ENCODE results near the gene ST6GAL1.

DNA sequence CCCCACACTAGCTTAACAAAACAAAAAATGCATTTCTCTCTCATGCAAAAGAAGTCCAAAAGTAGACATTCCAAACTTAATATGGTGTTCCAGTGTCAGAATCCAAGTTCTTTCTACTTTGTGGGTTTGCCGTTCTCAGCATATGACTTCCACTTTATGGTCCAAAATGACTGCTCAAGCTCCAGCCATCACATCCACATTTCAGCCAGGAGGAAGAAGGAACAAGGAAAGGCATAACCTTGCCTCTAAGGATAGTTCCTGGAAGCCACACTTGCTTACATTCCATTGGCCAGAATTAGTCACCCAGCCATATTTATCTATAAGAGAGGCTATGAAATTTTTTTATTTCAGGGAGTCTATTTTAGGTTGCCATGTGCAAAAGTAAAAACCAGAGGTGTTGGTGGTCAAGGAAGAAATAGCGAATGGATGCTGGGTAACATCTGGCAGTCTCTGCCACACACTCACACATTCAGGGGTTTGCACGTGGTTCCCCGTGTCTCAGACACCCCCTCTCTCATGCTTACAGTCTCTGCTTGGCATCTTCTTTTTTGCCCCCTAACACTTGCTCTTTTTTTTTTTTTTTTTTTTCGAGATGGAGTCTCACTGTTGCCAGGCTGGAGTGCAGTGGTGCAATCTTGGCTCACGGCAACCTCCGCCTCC is 139.7 kb downstream of the ST6GAL1 start:
- no peak for TF ChIP-seq ELF1 (IDR thresholded peaks at IDR 0.05)
- no peak for TF ChIP-seq SMC3 (IDR thresholded peaks at IDR 0.05; ENCODE audit: low read depth, low read length)
- TF ChIP-seq NFIC (IDR thresholded peaks at IDR 0.05; ENCODE audit: borderline replicate concordance), result no peak
- TF ChIP-seq, protein P1, sequence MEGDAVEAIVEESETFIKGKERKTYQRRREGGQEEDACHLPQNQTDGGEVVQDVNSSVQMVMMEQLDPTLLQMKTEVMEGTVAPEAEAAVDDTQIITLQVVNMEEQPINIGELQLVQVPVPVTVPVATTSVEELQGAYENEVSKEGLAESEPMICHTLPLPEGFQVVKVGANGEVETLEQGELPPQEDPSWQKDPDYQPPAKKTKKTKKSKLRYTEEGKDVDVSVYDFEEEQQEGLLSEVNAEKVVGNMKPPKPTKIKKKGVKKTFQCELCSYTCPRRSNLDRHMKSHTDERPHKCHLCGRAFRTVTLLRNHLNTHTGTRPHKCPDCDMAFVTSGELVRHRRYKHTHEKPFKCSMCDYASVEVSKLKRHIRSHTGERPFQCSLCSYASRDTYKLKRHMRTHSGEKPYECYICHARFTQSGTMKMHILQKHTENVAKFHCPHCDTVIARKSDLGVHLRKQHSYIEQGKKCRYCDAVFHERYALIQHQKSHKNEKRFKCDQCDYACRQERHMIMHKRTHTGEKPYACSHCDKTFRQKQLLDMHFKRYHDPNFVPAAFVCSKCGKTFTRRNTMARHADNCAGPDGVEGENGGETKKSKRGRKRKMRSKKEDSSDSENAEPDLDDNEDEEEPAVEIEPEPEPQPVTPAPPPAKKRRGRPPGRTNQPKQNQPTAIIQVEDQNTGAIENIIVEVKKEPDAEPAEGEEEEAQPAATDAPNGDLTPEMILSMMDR (IDR thresholded peaks at IDR 0.05), result no peak
- TF ChIP-seq GABPA (IDR thresholded peaks at IDR 0.05; ENCODE audit: low read depth), result no peak
- no peak for TF ChIP-seq RFX5 (IDR thresholded peaks at IDR 0.05; ENCODE audit: low read length)
- TF ChIP-seq, protein P2, sequence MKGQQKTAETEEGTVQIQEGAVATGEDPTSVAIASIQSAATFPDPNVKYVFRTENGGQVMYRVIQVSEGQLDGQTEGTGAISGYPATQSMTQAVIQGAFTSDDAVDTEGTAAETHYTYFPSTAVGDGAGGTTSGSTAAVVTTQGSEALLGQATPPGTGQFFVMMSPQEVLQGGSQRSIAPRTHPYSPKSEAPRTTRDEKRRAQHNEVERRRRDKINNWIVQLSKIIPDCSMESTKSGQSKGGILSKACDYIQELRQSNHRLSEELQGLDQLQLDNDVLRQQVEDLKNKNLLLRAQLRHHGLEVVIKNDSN (IDR thresholded peaks at IDR 0.05; ENCODE audit: borderline replicate concordance, low read depth), result no peak
- TF ChIP-seq TAF1 (IDR thresholded peaks at IDR 0.05; ENCODE audit: borderline replicate concordance, low read depth, low read length), result no peak
- TF ChIP-seq, protein P3, sequence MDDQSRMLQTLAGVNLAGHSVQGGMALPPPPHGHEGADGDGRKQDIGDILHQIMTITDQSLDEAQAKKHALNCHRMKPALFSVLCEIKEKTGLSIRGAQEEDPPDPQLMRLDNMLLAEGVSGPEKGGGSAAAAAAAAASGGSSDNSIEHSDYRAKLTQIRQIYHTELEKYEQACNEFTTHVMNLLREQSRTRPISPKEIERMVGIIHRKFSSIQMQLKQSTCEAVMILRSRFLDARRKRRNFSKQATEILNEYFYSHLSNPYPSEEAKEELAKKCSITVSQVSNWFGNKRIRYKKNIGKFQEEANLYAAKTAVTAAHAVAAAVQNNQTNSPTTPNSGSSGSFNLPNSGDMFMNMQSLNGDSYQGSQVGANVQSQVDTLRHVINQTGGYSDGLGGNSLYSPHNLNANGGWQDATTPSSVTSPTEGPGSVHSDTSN (IDR thresholded peaks at IDR 0.05), result no peak
- no peak for TF ChIP-seq POLR2AphosphoS5 (IDR thresholded peaks at IDR 0.05; ENCODE audit: low read depth, low read length)
- TF ChIP-seq TEAD4 (IDR thresholded peaks at IDR 0.05; ENCODE audit: borderline replicate concordance, insufficient read depth), result no peak

Data from SK-N-SH (cell line).